ENCODE results near the gene SAMD7. TPM values are rescaled to one million over a fixed set of nuclear protein-coding genes. Genes with fewer than 3 reads are reported as not detected.

Gene SAMD7, protein sequence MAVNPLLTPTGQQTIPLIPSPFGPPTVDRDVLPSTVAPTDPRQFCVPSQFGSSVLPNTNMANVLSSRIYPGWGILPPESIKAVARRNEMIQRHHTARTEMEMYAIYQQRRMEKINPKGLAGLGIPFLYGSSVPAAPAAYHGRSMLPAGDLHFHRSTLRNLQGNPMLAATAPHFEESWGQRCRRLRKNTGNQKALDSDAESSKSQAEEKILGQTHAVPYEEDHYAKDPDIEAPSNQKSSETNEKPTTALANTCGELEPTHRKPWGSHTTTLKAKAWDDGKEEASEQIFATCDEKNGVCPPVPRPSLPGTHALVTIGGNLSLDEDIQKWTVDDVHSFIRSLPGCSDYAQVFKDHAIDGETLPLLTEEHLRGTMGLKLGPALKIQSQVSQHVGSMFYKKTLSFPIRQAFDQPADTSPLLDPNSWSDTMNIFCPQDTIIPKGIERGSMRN
- not detected for polyA plus RNA-seq (2012; ENCODE audit: low read depth, missing spikeins)

DNA sequence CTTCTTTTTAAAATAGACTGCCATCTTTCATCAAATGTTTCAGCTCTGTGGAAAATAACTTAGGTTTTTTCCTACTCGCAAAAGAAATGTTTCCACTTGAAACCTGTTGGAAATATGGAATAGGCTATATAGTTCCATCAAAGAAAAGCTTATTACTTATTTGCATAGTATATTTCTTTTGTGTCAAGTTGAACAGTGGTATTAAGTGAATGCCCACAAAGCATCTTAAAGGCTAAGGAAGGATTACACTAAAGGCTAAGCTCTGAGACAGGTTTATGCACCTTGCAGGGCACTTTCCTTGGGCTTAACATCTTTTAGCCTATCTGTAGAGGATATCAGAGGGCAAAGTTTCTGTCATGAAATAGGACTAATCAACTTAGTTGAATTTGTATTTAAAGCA is at the start of gene SAMD7:
Gene SAMD7 (plus strand): TSS at position 301 of the 400 bp plus-strand sequence. CDS start 7,927 bp downstream, outside the sequence.
- TF ChIP-seq POU2F2 (IDR thresholded peaks at IDR 0.05; ENCODE audit: low read depth, low read length) (no peak), POLR2AphosphoS5 (IDR thresholded peaks at IDR 0.05; ENCODE audit: low read depth, low read length) (no peak), PAX5 (IDR thresholded peaks at IDR 0.05; ENCODE audit: insufficient read depth, low read length, severe bottlenecking) (no peak), TAF1 (IDR thresholded peaks at IDR 0.05; ENCODE audit: low read depth, low read length) (no peak), SPI1 (IDR thresholded peaks at IDR 0.05; ENCODE audit: low read depth, low read length) (no peak), POLR2A (IDR thresholded peaks at IDR 0.05; ENCODE audit: low read depth, low read length) (no peak)
- DNase-seq (ENCODE audit: insufficient read length, low spot score) (no peak), FAIRE-seq (peak; percentile 26)

DNA sequence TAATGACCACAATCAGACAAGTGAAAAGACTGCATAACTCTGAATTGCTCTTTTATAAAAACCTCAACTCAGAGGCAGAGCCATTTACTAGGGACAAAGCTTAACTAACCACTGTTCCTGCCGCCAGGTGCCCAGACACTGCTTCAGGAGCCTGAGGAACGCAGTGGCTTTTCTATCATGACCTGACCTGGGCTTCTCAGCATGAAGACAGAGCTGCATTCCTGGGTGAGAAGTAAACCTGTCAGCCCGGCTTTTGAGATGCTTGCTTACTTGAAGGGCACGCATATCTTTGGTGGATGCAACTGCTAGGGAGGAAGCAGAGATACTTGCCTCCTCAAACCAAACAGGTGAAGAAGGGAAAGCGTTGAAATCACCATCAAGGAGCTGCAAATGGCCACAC is 49.5 kb upstream of the SAMD7 start:
- no peak for DNase-seq (ENCODE audit: insufficient read length, low spot score)
- TF ChIP-seq POU2F2 (IDR thresholded peaks at IDR 0.05; ENCODE audit: low read depth, low read length) (no peak), SPI1 (IDR thresholded peaks at IDR 0.05; ENCODE audit: low read depth, low read length) (no peak), TAF1 (IDR thresholded peaks at IDR 0.05; ENCODE audit: low read depth, low read length) (no peak), PAX5 (IDR thresholded peaks at IDR 0.05; ENCODE audit: insufficient read depth, low read length, severe bottlenecking) (no peak), POLR2AphosphoS5 (IDR thresholded peaks at IDR 0.05; ENCODE audit: low read depth, low read length) (no peak), POLR2A (IDR thresholded peaks at IDR 0.05; ENCODE audit: low read depth, low read length) (no peak)
- no peak for FAIRE-seq

DNA sequence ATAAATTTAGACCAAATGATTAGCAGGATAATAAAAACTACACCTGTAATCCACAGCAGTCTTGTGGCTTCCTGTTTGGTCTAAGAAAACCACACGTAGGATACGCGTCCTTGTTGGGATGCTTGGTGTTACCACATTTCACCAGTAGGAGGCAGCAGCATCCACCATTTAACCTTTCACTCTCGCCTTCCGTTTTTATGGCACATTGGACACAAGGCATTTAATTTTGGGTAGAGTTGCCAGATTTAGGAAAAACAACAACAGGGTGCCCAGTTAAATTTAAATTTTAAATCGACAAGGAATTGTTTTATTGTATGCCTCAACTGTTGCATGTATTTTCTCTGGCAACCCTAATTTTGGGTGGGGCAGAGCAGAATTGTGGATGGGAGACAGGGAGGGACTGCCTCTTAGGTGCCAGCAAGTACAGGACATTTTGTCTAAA is 47.9 kb upstream of the SAMD7 start:
- DNase-seq (ENCODE audit: insufficient read length, low spot score) (no peak), FAIRE-seq (peak; percentile 92)
- TF ChIP-seq TAF1 (IDR thresholded peaks at IDR 0.05; ENCODE audit: low read depth, low read length) = no peak
- TF ChIP-seq PAX5 (IDR thresholded peaks at IDR 0.05; ENCODE audit: insufficient read depth, low read length, severe bottlenecking) = no peak
- TF ChIP-seq SPI1 (IDR thresholded peaks at IDR 0.05; ENCODE audit: low read depth, low read length) = peak; percentile 58

DNA sequence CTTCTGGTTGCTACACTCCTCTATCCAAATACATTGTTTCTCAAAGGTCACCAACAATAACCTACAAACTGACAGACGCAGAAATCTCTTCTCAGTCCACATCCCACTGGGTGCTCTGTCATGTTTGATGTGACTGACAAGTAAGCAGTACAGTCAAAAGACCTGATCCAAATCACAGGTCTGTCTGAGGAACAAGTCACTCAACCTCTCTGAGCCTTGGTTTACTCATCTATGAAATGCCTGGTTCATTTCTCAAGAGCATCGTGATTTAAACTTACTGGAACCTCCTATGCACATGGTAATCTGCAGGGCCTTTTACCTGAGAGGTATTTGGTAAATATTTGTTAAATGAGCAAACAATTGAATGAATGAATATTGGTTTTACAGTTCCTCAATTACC is 47.1 kb upstream of the SAMD7 start:
- TF ChIP-seq POLR2A (IDR thresholded peaks at IDR 0.05; ENCODE audit: low read depth, low read length) (no peak), PAX5 (IDR thresholded peaks at IDR 0.05; ENCODE audit: insufficient read depth, low read length, severe bottlenecking) (no peak), POU2F2 (IDR thresholded peaks at IDR 0.05; ENCODE audit: low read depth, low read length) (no peak), POLR2AphosphoS5 (IDR thresholded peaks at IDR 0.05; ENCODE audit: low read depth, low read length) (no peak), SPI1 (IDR thresholded peaks at IDR 0.05; ENCODE audit: low read depth, low read length) (no peak), TAF1 (IDR thresholded peaks at IDR 0.05; ENCODE audit: low read depth, low read length) (no peak)
- no peak for FAIRE-seq
- no peak for DNase-seq (ENCODE audit: insufficient read length, low spot score)

DNA sequence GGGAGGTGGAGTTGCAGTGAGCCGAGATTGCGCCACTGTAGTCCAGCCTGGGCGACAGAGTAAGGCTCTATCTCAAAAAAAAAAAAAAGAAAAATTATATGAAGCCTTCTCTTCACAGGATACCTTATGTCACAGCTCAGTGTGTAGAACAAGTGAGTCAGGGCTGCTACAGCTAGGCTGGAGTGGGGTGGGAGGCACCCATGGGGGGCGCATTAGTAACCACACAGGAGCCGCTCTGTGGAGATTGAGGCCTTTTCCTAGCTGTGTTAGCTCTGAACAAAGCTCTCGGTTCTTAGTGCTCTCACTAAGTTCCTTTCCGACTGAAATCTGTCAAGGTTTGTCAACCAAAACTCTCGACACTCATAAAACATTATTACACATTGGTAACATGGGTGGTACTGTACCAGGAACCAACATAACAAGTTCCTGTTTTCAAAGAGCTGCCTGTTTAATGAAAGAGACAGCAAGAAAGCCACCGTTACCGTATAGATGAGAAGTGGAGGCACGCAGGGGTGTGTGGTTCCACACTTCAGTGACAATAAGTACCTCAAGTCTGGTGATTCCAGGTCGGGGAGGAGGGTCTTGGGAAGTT is 46.1 kb upstream of the SAMD7 start:
- TF ChIP-seq POU2F2 (IDR thresholded peaks at IDR 0.05; ENCODE audit: low read depth, low read length) (no peak), POLR2AphosphoS5 (IDR thresholded peaks at IDR 0.05; ENCODE audit: low read depth, low read length) (no peak), POLR2A (IDR thresholded peaks at IDR 0.05; ENCODE audit: low read depth, low read length) (no peak), SPI1 (IDR thresholded peaks at IDR 0.05; ENCODE audit: low read depth, low read length) (no peak), TAF1 (IDR thresholded peaks at IDR 0.05; ENCODE audit: low read depth, low read length) (no peak), PAX5 (IDR thresholded peaks at IDR 0.05; ENCODE audit: insufficient read depth, low read length, severe bottlenecking) (no peak)
- DNase-seq (ENCODE audit: insufficient read length, low spot score) = no peak

DNA sequence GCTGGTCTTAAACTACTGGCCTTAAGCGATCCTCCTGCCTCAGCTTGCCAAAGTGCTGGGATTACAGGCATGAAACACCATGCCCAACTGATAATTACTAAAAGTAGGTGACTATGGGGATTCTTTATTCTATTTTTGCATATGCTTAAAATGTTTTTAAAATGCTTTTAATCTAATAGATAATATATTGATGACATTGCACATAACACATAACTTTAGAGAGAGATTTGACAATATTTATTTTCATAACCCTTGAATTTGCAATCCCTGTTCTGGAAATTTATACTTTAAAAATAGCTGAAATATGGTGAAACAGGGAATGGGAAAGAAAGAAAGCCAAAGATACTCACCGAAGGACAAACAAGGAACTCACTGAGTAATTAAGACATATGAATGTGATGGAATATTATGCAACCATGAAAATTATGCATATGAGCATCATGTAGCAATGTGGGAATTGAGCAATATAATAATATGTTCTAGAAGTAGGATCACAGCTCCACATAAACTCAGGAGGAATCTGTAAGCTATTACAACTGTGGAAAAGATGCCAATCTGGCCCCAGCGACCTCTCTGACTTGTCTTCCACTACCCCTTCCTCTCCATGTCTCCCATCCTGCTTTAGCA is 43.7 kb upstream of the SAMD7 start:
- TF ChIP-seq POU2F2 (IDR thresholded peaks at IDR 0.05; ENCODE audit: low read depth, low read length) = no peak
- no peak for TF ChIP-seq POLR2AphosphoS5 (IDR thresholded peaks at IDR 0.05; ENCODE audit: low read depth, low read length)
- TF ChIP-seq PAX5 (IDR thresholded peaks at IDR 0.05; ENCODE audit: insufficient read depth, low read length, severe bottlenecking) = no peak
- TF ChIP-seq SPI1 (IDR thresholded peaks at IDR 0.05; ENCODE audit: low read depth, low read length) = no peak
- no peak for TF ChIP-seq TAF1 (IDR thresholded peaks at IDR 0.05; ENCODE audit: low read depth, low read length)
- TF ChIP-seq POLR2A (IDR thresholded peaks at IDR 0.05; ENCODE audit: low read depth, low read length) = no peak
- FAIRE-seq (no peak), DNase-seq (ENCODE audit: insufficient read length, low spot score) (no peak)

More for the DNA sequence above, 46.1 kb upstream of the SAMD7 start:
- FAIRE-seq = peak; percentile 76

DNA sequence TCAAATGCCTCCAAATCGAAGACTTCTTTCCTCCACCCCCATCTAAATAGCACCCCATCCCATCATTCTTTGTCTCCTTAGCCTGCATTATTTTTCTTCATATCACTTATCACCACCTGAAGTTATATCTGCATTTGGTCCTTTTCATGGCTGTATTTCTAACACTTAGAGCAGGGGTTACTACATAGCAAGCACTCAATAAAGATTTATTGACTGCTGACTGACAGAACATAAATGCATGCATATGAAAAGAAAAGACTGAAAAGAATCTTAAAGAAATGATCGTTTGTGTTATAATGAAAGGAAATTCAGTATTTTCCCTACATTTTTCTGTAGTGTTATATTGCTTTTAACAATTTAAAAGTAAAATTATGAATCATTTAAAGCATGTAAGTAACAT is 43.0 kb upstream of the SAMD7 start:
- FAIRE-seq = no peak
- no peak for TF ChIP-seq PAX5 (IDR thresholded peaks at IDR 0.05; ENCODE audit: insufficient read depth, low read length, severe bottlenecking)
- TF ChIP-seq TAF1 (IDR thresholded peaks at IDR 0.05; ENCODE audit: low read depth, low read length) = no peak
- no peak for TF ChIP-seq POLR2A (IDR thresholded peaks at IDR 0.05; ENCODE audit: low read depth, low read length)
- no peak for TF ChIP-seq POU2F2 (IDR thresholded peaks at IDR 0.05; ENCODE audit: low read depth, low read length)
- no peak for TF ChIP-seq POLR2AphosphoS5 (IDR thresholded peaks at IDR 0.05; ENCODE audit: low read depth, low read length)
- no peak for TF ChIP-seq SPI1 (IDR thresholded peaks at IDR 0.05; ENCODE audit: low read depth, low read length)
- no peak for DNase-seq (ENCODE audit: insufficient read length, low spot score)

DNA sequence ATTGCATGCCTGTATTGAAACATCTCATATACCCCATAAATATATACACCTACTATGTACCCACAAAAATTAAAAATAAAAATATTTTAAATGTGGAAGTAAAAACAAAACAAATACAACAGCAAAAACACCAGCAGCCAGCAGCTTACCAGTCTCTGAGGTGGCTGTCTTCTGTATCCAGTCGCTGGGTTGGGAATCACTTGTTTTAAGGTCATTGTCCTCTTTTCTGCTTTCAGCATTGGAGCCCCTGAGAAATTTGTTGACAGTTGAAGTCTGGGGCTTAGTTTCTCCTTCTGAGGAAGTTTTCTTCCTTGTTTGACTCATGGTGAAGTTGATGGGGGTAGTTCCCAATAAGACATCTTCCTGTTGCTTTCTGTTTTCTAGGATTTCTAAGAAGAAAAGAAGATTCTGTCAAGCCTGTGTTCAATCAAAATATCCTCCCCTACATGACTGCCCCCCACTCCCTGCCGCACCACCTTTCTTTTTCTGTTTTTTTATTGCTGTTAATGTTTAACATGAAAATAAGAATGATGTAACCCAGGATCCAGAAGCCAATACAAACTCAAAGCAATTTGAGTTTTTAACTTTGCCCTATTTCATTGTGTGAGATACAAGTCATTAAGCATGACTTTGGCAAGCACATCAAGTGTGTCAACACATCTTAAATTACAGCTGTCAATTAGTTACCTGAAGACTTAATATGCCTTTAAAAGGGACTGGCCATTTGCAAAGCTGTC is 41.7 kb upstream of the SAMD7 start, which contains the start of gene LRRC31:
Gene LRRC31 (minus strand): TSS at position 452 of the 737 bp plus-strand sequence. CDS start 128 bp downstream, at position 324.
- no peak for FAIRE-seq
- no peak for DNase-seq (ENCODE audit: insufficient read length, low spot score)
- TF ChIP-seq POU2F2 (IDR thresholded peaks at IDR 0.05; ENCODE audit: low read depth, low read length) (no peak), TAF1 (IDR thresholded peaks at IDR 0.05; ENCODE audit: low read depth, low read length) (no peak), POLR2A (IDR thresholded peaks at IDR 0.05; ENCODE audit: low read depth, low read length) (no peak), SPI1 (IDR thresholded peaks at IDR 0.05; ENCODE audit: low read depth, low read length) (no peak), PAX5 (IDR thresholded peaks at IDR 0.05; ENCODE audit: insufficient read depth, low read length, severe bottlenecking) (no peak), POLR2AphosphoS5 (IDR thresholded peaks at IDR 0.05; ENCODE audit: low read depth, low read length) (no peak)

All from GM12891 (cell line).